ENCODE data around the gene CENPH.
"Not testable (repeated sequence)": the region's sequence is repeated elsewhere in the genome, so short reads cannot be mapped to it uniquely, and the experiment has no call there.

CENPH gene

GRCh38 chr5:69209602-69210001 is 20.2 kb downstream of the CENPH start:
- DNase-seq (ENCODE audit: low read depth, low spot score), result no peak

GRCh38 chr5:69211200-69211599 is 21.8 kb downstream of the CENPH start:
- DNase-seq (ENCODE audit: low read depth, low spot score), result no peak

- no peak for DNase-seq (ENCODE audit: low read depth, low spot score)
Observed at GRCh38 chr5:69212022-69212421, 22.6 kb downstream of the CENPH start.

- DNase-seq (ENCODE audit: low read depth, low spot score), result no peak
Observed at GRCh38 chr5:69213513-69214215, 24.3 kb downstream of the CENPH start.

GRCh38 chr5:69217151-69217511 is 27.7 kb downstream of the CENPH start:
- DNase-seq (ENCODE audit: low read depth, low spot score), result no peak

- DNase-seq (ENCODE audit: low read depth, low spot score), result peak; percentile 77
Observed at GRCh38 chr5:69217548-69218526, 28.5 kb downstream of the CENPH start.

- no peak for DNase-seq (ENCODE audit: low read depth, low spot score)
Observed at GRCh38 chr5:69219939-69220338, 30.6 kb downstream of the CENPH start.

GRCh38 chr5:69220371-69220770 is 31.0 kb downstream of the CENPH start:
- not testable (repeated sequence) for DNase-seq (ENCODE audit: low read depth, low spot score)

GRCh38 chr5:69220833-69221232 is 31.4 kb downstream of the CENPH start:
- not testable (repeated sequence) for DNase-seq (ENCODE audit: low read depth, low spot score)

- no peak for DNase-seq (ENCODE audit: low read depth, low spot score)
Observed at GRCh38 chr5:69224520-69224919, 35.1 kb downstream of the CENPH start.

GRCh38 chr5:69225860-69226259 is 36.5 kb downstream of the CENPH start:
- no peak for DNase-seq (ENCODE audit: low read depth, low spot score)

- DNase-seq (ENCODE audit: low read depth, low spot score), result no peak
Observed at GRCh38 chr5:69230181-69230580, 40.8 kb downstream of the CENPH start.

- DNase-seq (ENCODE audit: low read depth, low spot score), result no peak
Observed at GRCh38 chr5:69231281-69231680, 41.9 kb downstream of the CENPH start.

GRCh38 chr5:69231851-69232250 is 42.5 kb downstream of the CENPH start:
- no peak for DNase-seq (ENCODE audit: low read depth, low spot score)

GRCh38 chr5:69234457-69235268 is 45.3 kb downstream of the CENPH start, which contains the start of gene CDK7:
CDK7 (plus strand) TSS chr5:69234886; CDS start chr5:69234976, 90 bp downstream.
- peak; percentile 69 for DNase-seq (ENCODE audit: low read depth, low spot score)

- DNase-seq (ENCODE audit: low read depth, low spot score), result not testable (repeated sequence)
Observed at GRCh38 chr5:69236733-69237132, 47.4 kb downstream of the CENPH start.

GRCh38 chr5:69237877-69238276 is 48.5 kb downstream of the CENPH start:
- no peak for DNase-seq (ENCODE audit: low read depth, low spot score)

GRCh38 chr5:69238760-69239251 is 49.4 kb downstream of the CENPH start:
- no peak for DNase-seq (ENCODE audit: low read depth, low spot score)

GRCh38 chr5:69242215-69242927 is 53.0 kb downstream of the CENPH start:
- DNase-seq (ENCODE audit: low read depth, low spot score), result no peak

- DNase-seq (ENCODE audit: low read depth, low spot score), result no peak
Observed at GRCh38 chr5:69245031-69245430, 55.6 kb downstream of the CENPH start.

- no peak for DNase-seq (ENCODE audit: low read depth, low spot score)
Observed at GRCh38 chr5:69248019-69248418, 58.6 kb downstream of the CENPH start.

Measured in brain pericyte (primary cell).